Astrocyte of the cerebellum (primary cell): ENCODE measurements around the gene EYS.

Experiments used
- DNase-seq: peaks from one replicate; pipeline ENCODE4 v3.0.0-alpha.2; 2011; ENCODE audit warnings: low read depth
- H3K4me3 ChIP-seq: 2 replicates; pipeline ENCODE4 v1.5.1; 2011; ENCODE audit warnings: mild to moderate bottlenecking, low read depth, low read length, moderate library complexity
- CTCF ChIP-seq: IDR thresholded peaks from 2 replicates; pipeline ENCODE4 v1.5.1; 2012; ENCODE audit warnings: low read length, low read depth, moderate library complexity, mild to moderate bottlenecking; ENCODE audit errors: missing control alignments
- in situ Hi-C: cut with HindIII; loops from 2 replicates; pipeline ENCODE4 v1.10.0; 2017; ENCODE audit warnings: low sequenced_read_pairs

EYS gene

GRCh38 chr6:65450451-65450850, 256.6 kb downstream of the EYS start:
- in situ Hi-C loops, result no loop called here
- no peak for TF ChIP-seq CTCF
- no peak overlapping the region for H3K4me3 ChIP-seq
- no peak for DNase-seq

GRCh38 chr6:65449926-65450325, 257.1 kb downstream of the EYS start:
- DNase-seq, result no peak
- no peak overlapping the region for H3K4me3 ChIP-seq
- in situ Hi-C loops, result no loop called here
- no peak for TF ChIP-seq CTCF

- in situ Hi-C loops, result no loop called here
- DNase-seq, result no peak
- H3K4me3 ChIP-seq, result no peak overlapping the region
- TF ChIP-seq CTCF, result no peak
Observed at GRCh38 chr6:65448866-65449265, 258.2 kb downstream of the EYS start.

- no peak for TF ChIP-seq CTCF
- DNase-seq, result no peak
- in situ Hi-C loops, result no loop called here
- no peak overlapping the region for H3K4me3 ChIP-seq
Observed at GRCh38 chr6:65436281-65436680, 270.7 kb downstream of the EYS start.

GRCh38 chr6:65416621-65417020, 290.4 kb downstream of the EYS start:
- no peak overlapping the region for H3K4me3 ChIP-seq
- no peak for TF ChIP-seq CTCF
- in situ Hi-C loops, result no loop called here
- no peak for DNase-seq

GRCh38 chr6:65410309-65410708, 296.7 kb downstream of the EYS start:
- in situ Hi-C loops, result no loop called here
- TF ChIP-seq CTCF, result no peak
- no peak for DNase-seq
- no peak overlapping the region for H3K4me3 ChIP-seq

- TF ChIP-seq CTCF, result no peak
- H3K4me3 ChIP-seq, result no peak overlapping the region
- in situ Hi-C loops, result no loop called here
- DNase-seq, result no peak
Observed at GRCh38 chr6:65402564-65402963, 304.5 kb downstream of the EYS start.
